Measurements from ENCODE around the gene ZNF217.
"Not testable (repeated sequence)": the region's sequence is repeated elsewhere in the genome, so short reads cannot be mapped to it uniquely, and the experiment has no call there.

DNA sequence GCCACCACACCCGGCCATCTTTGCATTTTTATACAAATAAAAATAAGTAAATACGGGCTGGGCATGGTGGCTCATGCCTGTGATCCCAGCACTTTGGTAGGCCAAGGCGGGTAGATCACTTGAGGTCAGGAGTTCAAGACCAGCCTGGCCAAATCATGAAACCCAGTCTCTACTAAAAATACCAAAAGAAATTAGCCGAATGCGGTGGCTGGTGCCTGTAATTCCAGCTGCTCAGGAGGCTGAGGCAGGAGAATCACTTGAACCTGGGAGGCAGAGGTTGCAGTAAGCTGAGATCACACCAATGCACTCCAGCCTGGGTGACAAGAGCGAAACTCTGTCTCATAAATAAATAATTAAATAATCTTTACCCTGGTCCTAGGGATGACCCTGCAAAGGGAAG lies 22.9 kb upstream of the ZNF217 start:
- TF ChIP-seq, protein P1, sequence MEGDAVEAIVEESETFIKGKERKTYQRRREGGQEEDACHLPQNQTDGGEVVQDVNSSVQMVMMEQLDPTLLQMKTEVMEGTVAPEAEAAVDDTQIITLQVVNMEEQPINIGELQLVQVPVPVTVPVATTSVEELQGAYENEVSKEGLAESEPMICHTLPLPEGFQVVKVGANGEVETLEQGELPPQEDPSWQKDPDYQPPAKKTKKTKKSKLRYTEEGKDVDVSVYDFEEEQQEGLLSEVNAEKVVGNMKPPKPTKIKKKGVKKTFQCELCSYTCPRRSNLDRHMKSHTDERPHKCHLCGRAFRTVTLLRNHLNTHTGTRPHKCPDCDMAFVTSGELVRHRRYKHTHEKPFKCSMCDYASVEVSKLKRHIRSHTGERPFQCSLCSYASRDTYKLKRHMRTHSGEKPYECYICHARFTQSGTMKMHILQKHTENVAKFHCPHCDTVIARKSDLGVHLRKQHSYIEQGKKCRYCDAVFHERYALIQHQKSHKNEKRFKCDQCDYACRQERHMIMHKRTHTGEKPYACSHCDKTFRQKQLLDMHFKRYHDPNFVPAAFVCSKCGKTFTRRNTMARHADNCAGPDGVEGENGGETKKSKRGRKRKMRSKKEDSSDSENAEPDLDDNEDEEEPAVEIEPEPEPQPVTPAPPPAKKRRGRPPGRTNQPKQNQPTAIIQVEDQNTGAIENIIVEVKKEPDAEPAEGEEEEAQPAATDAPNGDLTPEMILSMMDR (IDR thresholded peaks at IDR 0.05), result not testable (repeated sequence)
- not testable (repeated sequence) for TF ChIP-seq POLR2A, EP300, POLR2AphosphoS5 (IDR thresholded peaks at IDR 0.05)
